Dermis blood vessel endothelial cell (primary cell): ENCODE measurements around the gene INSR. TPM values are rescaled to one million over a fixed set of nuclear protein-coding genes. Genes with fewer than 3 reads are reported as not detected.

Experiments
- DNase-seq: peaks from one replicate; pipeline ENCODE4 v3.0.0; 2010
- total RNA-seq: library from RNA; depleted of rRNA; stranded (reverse); fragments of >200 nt; gene quantifications from 2 replicates; pipeline ENCODE4 v1.2.3, GENCODE V29; 2014

The INSR gene
- total RNA-seq, 1 donor from 2014 or later: 76.2 TPM

DNA sequence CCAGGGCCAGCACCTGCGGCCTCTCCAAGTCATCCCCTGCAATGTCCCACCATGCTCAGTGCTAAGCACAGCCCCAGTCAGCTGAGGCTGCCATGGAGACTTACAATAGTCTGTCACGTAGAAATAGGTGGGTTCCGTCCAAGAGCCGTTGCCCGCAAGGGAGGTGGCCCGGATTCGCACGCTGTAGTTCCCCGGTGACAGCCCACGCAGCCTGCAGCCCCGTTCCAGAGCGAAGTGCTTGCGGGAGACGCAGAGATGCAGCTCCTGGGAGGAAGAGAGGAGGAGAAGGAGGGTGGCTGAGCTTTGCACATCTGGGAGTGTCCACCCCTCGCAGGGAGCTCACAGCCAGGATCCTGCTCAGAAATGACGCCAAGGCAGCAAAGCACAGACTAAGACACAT, 162.2 kb downstream of the INSR start:
- DNase-seq: no peak

DNA sequence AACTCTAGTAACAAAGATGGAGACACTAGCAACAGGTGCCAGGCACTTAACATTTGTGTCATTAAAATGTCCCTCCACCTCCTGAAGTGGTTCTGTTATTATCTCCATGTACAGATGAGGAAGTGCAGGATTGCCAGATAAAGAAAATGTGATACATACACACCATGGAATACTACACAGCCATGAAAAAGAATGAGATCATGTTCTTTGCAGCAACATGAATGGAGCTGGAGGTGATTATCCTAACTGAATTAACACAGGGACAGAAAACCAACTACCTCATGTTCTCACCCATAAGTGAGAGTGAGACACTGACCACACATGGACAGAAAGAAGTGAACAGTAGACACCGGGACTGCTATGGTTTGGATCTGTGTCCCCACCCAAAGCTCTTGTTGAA, 164.2 kb downstream of the INSR start:
- no peak for DNase-seq

DNA sequence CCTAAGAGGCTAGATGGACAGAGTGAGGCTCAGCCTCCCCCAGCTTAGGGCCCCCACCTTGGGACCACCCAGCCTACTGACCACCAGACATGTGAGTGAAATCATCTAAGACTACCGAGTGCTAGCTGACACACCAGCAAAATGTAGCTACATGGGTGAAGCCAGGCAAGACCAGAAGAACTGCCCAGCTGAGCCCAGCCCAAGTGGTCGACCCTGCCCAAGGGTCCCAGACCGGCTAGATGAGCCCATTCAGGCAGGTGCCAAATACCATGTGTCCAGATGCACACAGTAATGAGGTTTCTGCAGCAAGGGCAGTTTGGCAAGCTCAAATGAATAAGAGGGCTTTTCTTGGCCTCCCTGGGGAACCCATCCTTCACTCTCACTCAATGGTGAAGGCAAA, 168.1 kb downstream of the INSR start:
- no peak for DNase-seq

DNA sequence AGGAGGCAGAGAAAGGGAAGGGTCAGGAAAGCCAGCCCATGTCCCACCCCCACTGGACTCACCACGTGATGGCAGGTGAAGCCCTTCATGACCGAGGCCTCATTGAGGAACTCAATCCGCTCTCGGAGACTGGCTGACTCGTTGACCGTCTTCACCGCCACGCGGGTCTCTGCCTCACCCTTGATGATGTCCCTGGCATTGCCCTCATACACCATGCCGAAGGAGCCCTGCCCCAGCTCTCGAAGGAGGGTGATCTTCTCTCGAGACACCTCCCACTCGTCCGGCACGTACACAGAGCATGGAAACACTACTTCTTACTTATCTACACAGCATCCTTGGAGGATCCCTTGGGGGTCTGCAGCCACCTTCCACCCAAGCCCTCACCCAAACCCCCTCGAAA, 169.0 kb downstream of the INSR start:
- DNase-seq: no peak

DNA sequence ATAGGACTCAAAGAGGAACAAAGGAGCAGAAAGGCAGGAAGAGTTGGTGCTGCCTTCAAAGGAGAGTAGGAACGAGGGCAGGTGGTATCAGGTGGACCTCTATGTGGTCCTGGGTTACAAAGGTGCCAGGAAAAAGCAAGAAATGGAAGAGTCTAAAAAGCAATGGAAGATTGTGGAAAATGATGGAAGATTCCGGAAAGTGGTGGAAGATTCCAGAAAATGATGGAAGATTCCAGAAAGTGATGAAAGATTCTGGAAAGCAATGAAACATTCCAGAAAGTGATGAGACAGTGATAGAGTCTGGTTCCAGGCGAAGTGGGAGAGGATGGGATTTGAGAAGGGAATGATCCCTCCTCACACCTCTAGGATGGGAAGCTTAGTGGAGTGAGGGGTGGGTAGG, 169.4 kb downstream of the INSR start:
- no peak for DNase-seq

DNA sequence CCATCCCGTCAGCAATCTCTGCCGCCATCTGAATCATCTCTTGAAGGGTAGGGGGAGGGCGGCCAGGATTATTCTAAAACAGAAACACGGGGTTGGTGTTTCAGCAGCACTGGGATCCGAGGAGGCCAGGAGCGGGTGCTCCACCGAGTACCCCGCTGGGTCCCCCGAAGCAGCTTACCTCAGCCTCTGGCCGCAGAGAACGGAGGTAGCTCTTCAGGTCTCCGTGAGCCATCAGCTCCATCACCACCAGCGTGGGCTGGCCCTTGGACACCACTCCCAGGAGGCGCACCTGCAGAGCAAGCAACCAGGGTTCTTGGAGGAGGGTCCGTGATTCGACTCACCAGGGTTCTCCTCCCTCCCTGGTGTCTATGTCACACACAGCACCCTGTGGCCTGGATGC, 171.5 kb downstream of the INSR start:
- no peak for DNase-seq

DNA sequence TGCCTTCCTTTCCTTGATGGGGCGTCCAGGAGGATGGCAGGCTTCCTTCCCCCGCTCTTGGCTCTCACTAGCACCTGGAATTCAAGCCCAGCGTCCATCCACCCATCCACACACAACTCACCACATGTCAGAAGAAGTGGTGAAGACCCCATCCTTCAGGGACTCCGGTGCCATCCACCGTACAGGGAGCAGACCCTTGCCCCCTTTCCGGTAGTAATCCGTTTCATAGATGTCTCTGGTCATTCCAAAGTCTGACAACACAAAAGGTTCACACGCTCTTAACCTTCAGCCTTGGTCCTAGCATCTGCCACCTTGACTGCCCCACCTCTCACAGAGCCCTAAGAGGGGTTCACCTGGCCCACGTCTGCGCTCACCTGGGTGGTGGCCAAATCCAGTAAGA, 173.7 kb downstream of the INSR start:
- no peak for DNase-seq

DNA sequence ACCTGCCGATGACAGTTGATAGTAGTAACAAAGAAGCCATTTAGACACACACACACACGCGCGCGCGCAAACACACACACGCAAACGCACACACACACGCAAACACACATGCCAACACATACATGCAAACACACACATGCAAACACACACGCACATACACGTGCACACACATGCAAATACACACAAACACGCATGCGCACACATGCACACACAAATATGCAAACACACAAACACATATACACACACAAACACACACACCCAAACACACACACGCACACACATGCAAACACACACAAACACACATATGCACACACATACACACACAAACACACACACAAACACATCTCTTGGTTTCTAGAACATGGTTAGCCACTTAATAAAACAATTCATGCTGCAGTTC, 174.6 kb downstream of the INSR start:
- DNase-seq: no peak

DNA sequence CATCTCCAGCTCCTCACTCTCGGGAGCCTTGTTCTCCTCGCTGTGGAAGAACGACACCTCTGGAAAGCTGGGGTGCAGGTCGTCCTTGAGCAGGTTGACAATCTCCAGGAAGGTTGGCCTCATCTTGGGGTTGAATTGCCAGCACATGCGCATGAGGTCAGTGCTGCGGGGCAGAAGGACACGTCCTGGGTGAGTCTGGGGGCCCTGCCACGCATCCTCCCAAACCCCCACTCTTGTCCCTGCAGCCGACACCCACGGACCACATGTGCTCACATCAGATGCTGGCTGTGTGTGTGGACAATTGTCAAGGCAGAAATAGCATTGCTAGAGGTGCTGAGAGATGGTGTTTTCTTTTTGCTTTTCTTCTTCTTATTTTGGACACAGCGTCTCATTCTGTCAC, 177.0 kb downstream of the INSR start:
- no peak for DNase-seq

DNA sequence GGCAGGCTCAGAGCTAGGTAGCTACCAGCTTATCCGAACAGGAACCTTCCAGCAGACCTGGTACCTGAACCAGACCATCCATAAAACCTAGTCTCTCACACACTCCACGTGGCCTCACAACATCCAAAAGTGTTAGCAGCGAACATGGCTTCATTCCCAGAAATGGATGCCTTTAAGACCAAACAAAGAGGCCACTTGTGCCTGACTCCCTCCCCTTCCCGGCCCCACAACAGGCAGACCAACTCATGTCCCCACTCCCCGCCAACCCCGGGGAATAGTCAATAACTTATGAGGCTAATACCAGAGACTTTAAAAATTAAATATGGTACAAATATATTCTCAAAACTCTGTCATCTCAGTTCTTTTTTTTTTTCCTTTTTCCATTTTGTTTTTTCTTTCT, 178.5 kb downstream of the INSR start:
- no peak for DNase-seq

DNA sequence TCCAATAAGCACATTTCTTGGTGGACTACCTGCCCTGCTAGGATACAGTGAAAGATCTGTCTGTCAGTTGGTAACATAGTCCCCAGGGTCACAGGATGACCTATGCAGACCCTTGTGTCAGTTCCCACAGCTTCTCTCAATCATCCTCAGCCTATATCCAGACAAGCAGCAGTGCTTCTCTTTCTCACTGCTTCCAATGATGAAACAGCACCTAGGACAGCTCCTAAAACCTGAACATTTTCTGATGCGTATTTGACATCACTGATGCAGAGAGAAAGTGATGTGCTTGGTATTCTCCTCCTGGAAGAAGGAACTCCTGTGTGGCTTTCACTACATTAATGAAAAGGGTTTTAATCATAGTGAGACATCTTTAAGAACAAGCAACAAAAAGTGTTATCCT, 181.0 kb downstream of the INSR start:
- DNase-seq: peak; percentile 10

DNA sequence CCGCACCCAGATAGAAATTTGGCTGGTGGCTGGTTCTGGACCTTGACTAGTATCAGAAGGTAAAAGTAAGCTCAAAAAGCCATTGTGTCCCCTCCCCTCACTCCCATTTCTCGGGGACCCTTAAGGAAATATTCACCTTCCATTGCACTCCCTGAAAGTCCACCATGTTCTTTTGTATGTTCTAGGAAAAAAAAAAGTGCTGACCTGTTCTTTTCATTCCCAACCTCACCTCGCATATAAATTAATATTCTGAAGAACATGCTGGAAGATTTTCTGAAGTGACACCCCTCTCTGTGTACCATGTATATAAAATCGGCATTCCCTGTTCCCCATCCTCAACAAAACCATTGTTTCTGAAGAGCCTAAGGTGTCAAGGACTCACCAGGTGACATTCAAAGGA, 181.5 kb downstream of the INSR start:
- DNase-seq: no peak

DNA sequence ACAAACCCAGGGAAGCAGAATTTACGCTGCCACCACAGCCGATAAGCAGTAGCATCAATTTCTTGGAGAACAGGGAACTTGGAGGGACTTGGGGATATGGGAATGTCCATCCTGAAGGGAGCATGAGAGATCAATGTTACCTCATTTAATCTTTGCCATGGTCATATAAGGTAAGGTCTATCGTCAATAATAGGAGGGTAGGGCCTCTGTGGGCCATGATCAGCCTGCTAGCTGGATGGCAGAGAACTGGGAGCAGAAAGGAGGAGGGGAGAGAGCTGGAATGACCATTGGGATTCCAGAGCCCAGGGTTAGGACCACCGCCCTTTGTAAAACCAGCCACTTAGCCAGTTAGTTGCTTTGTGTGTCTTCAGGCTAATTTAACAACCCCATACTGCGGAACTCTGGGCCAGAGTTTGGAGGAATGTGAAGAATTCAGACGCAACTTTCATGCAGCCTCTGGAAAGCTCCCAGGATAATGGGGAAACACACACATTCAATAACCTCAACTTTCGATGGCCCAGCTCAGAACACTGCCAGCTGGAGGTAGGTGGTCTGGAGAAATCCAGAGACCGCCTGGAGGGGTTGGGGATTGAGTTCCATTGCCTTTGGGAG, 184.4 kb downstream of the INSR start:
- DNase-seq: no peak

DNA sequence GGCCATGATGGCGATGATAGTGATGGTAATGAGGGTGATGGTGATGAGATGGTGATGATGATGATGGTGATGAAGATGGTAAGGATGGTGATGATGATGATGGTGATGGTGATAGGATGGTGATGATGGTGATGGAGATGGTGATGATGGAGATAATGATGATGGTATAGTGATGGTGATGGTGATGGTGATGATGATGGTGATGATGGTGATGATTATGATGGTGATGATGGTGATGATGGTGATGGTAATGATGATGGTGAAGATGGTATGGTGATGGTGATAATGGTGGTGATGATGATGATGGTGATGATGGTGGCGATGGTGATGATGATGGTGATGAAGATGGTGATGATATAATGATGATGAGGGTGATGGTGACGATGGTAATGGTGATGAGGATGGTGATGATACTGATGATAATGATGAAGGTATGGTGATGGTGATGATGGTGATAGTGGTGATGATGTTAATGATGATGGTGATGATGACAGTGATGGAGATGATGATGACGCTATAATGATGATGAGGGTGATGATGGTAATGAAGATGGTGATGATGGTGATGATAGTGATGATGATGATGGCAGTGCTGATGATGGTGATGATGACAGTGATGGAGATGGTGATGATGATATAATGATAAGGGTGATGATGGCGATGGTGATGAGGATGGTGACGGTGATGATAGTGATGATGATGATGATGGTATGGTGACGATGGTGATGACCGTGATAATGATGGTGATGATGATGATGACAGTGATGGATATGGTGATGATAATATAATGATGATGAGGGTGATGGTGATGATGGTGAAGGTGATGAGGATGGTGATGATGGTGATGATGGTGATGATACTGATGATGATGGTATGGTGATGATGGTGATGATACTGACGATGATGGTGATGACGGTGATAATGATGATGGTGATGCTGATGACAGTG, 187.2 kb downstream of the INSR start:
- no peak for DNase-seq

DNA sequence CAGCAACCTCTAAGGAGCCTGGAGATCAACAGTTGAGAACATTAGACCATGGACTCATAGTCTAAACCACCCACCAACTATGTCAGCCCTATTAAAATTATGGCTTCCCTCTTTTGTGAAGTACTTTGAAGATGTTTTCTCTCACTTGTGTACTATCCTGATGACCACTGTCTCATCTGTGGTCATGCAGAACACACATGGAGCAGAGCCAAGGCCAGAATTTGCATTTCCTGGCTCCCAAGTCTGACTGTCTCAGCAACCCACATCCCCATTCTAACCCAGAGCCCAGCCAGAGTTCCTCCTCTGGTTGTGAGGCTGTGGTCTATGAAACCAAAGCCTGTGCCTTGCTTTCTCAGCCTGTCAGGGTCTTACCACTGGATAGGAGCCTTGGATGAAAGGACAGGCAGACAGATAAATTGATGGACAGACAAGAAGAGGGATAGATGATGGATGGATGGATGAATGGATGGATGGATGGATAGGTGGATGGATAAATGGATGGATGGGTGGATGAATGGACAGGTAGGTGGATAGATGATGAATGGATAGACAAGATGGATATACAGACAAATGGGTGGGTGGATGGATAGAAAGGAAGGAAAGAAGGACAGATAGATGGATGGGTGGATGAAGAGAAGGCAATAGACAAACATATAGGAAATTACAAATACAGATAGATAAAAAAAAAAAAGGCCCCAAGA, 189.3 kb downstream of the INSR start:
- DNase-seq: no peak

DNA sequence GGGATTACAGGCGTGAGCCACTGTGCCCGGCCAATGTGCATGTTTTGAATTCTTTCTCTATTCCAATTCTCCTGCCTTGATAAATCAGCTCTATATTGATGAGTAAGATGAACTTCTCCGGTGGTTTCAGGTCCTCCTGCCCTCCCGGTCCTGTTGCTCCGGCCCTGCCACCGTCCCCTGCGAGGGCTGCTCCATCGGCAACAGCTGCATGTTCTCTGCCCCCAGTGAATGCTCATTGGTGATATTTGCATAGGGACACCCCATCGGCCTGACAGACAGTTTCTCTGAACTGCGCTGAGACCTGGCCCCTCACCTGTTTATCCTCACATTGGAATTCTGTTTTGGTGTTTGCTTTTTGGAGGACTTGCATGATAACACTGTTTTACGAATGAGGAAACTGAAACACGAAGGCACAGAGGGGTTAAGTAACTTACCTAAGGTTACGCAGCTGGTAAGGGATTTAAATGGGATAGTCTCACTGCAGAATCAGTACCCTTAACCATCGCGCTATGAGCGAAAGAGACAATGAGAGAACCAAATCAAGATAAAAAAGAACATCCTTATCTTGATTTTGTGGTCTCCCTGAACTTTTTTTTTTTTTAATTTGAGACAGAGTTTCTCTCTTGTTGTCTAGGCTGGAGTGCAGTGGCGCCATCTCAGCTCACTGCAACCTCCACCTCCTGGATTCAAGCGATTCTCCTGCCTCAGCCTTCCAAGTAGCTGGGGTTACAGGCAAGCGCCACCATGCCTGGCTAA, 192.5 kb downstream of the INSR start:
- no peak for DNase-seq

DNA sequence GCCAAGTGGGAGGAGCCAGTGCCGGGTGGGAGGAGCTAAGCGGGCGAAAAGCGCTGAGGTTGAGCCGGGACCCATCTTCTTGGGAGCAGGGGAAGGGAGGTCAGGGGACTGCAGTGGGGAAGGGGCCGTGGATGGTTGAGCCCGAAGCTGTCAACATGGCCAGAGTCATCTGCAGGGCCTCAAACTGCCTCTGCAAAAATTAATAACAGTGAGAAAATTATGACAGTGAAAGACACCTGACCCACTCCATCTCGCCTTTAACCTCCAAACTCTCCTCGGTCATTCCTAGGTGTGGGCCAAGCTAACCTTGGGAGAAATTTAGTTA, 194.7 kb downstream of the INSR start:
- no peak for DNase-seq

DNA sequence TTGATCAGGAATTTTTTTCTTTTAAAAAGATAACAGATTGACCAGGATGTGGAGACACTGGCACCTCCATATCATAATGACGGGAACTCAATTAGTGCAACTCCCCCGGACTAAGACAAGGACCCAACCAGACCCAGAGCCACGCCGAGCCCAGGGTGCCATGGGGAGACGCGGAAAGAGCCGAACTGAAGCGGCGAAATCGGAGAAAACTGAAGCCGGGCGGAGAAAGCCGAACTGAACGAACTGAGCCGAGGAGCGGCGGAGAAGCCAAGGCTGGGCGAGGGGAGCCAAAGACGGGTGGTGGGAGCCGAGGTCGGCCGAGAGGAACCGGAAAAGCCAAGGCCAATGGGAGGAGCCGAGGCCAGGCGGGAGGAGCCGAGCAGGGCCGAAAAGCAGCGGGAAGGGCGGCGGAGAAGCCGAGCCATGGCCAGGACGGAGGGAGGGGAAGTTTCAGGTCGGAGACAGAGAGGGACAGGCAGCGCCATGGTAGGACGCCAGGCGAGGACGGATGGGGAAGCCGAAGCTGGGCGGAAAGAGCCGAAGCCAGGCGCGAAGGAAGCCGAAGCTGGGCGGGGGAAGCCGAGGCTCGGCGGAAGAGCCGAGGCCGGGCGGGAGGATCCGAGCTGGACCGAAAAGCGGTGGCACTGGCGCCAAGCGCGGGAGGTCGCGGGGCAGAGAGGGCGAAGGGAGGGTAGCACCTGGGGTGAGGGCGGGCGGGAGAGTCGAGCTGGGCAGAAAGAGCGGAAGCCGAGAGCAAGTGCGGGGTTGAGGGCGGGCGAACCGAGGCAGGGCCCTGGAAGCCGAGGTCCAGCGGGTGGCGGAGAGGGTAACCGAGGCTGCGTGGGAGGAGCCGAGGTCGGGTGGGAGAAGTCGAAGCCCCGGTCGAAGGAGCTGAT, 195.3 kb downstream of the INSR start:
- DNase-seq: peak; percentile 91

DNA sequence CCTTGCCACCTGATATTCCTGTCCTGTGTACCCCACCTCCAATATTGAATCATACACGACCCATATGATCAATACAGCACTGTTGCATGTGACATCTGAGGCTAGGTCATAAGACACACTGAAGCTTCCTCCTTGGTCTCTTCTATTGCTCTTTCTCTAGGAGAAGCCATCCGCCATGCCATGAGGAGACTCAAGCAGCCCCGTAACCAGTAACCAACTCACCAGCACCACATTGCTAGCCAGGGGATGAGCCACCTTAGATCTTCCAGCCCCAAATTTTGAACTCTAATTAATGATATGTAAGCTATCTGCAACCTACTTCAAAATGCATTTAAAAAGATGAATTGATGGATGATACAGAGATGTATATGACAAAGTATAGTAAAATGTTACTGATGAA, 196.1 kb downstream of the INSR start:
- DNase-seq: no peak

DNA sequence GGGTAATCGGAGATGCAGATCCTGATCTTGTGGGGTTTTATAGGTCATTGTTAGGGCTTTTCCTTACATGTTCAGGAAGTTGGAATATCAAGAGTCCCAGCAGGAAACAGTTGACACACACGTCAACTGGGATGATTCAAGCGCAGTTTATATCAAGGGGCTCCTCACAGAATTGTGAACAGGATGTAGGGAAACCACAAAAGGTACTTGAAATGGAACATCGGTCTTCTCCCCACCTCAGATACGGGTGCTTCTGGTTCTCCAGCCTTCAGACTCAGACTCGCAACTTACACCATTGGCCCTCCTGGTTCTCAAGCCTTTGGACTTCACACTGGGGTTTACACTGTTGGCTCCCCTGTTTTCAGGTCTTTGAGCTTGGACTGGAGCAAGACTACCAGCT, 205.2 kb downstream of the INSR start:
- DNase-seq: no peak

DNA sequence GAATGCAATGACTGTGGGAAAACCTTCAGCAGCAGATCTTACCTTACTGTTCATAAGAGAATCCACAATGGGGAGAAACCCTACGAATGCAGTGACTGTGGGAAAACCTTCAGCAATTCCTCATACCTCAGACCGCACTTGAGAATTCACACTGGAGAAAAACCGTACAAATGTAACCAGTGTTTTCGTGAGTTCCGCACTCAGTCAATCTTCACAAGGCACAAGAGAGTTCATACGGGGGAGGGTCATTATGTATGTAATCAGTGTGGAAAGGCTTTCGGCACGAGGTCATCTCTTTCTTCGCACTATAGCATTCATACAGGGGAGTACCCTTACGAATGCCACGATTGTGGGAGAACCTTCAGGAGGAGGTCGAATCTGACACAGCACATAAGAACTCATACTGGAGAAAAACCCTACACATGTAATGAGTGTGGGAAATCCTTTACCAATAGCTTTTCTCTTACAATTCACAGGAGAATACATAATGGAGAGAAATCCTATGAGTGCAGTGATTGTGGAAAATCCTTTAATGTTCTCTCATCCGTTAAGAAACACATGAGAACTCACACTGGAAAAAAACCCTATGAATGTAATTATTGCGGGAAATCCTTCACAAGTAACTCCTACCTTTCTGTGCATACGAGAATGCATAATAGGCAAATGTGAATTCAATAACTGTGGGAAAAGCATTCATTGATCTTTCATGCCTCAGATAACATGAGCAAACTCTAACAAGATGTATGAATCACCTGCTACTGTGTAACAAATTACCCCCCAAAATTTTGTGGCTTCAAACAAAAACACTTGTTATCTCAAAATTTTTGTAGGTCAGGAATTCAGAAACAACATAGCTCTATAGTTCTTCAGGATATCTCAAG, 210.9 kb downstream of the INSR start:
- peak; percentile 37 for DNase-seq
